Uterus (tissue), 2 donors: ENCODE data around the gene LYRM9.

Source experiments
- CTCF ChIP-seq, 4 experiments: fragments of 200-600 bp in 2 of 4; fragments of 450-650 bp in 2 of 4; sonication (generic) in 2 of 4; IDR thresholded peaks; one replicate each; pipeline ENCODE4 v1.5.1; 2016 to 2019; ENCODE audit warnings: antibody characterized with exemption in 4 of 4, mild to moderate bottlenecking in 2 of 4, moderate library complexity in 1 of 4
- POLR2A ChIP-seq, 2 donors: fragments of 450-650 bp; IDR thresholded peaks; one replicate each; pipeline ENCODE4 v1.6.1; 2016; ENCODE audit warnings: antibody characterized with exemption in 2 of 2, mild to moderate bottlenecking in 1 of 2, moderate library complexity in 1 of 2

- TF ChIP-seq POLR2A (IDR thresholded peaks at IDR 0.05), result no peak
- TF ChIP-seq CTCF (IDR thresholded peaks at IDR 0.05), result no peak
Measured at GRCh38 chr17:27895123-27895895, 2.1 kb upstream of the LYRM9 start.
